ENCODE data around the gene BMPR1A. TPM values are rescaled to one million over a fixed set of nuclear protein-coding genes. Genes with fewer than 3 reads are reported as not detected.
A peak's percentile ranks its signal among the peaks of the same experiment; 100 is the strongest.

BMPR1A gene
- total RNA-seq, 1 experiment from 2014 or later = 42.6 TPM

DNA sequence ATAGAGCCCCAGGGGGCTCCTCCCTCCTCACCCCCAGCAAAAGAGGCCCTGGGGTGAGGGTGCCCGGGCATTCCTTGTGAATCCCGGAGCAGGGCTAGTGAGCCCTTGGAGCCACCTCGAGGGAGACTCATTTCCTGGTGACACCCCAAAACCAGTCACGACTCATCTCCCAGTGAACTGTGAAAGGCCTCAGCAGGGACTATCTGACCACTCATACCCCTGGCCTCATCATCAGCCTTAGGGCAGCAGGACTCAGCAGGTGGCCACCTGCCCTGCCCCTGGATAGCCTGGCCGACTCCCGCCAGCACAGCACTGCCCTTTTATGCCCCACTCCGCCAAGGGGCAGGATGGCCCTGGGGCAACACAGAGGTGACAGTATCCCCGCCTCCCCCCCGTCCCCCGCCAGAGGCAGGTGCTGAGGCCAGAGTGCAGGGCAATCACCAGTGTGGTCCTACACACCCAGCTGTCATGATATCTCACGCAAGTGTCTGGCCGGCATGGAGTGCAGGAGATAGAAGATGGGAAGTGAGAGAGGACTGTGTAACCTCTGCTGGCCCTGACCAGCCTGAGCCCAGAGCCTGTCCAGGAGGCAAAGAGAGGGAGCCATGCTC, 205.2 kb downstream of the BMPR1A start:
- peak overlapping the region; percentile 94; the same call in 1 of the 2 replicates for H3K27ac ChIP-seq (ENCODE audit: low read depth, low read length)
- no TSS peak for BruUV-seq (replicated peaks)
- CTCF ChIA-PET = interaction anchor here (1.1 to 3.7 kb wide), 4 partner anchors 8 to 276 kb away, joined by 3 to 36 read pairs (median 9); partner anchors contain the start of gene ADIRF

DNA sequence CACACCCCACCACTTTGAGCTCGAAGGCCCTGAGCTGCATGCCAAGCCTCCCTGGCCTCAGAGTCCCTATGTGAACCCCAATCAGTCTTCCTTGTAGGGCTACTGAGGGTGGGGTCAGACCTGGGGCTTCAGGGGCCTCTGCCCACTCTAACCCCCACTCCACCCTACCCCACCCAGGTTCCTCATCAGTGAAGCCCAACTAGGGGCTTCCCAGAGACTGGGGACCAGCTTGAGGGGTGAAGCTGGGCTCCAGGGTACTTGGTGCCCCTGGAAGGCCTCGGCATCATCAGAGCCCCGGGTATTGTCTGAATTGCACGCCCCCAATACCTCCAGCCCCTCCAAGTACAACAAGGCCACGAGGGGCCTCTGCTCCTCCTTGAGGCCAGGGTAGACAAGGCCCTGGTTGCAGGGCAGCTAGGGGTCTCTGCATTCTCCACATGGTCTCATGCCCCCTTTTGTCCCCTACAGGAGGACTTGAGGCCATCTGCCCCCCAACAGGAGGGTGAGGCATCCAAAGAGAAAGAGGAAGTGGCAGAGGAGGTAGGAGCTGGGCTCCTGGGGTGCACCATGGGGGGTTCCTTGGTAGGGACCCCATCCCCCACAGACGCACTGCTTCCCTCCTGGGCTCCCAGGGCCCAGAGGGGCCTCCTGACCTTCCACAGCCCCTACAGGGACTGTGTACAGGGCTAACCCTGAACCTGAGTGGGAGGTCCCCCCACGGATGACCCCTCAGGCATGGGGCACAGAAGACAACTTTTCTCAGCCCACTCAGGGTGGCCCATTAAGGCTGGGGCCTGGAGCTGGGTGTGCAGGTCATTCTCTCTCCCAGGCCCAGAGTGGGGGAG, 205.9 kb downstream of the BMPR1A start:
- peaks cover 66 to 89% of the 10 kb centered on the region in 2 experiments for H3K4me1 ChIP-seq (ENCODE audit: control insufficient read depth in 1 of 2, insufficient read depth in 2 of 2, low read length in 2 of 2)
- CTCF ChIA-PET = interaction anchor here (0.8 to 2.1 kb wide), 3 partner anchors 9 to 277 kb away, joined by 3 to 10 read pairs (median 3); no protein-coding TSS in a partner anchor
- no peak for TF ChIP-seq SP1 (IDR thresholded peaks at IDR 0.05; ENCODE audit: low read depth)
- TF ChIP-seq POLR2AphosphoS5 (IDR thresholded peaks at IDR 0.05; ENCODE audit: low read depth, low read length) = no peak; the same call in 1 of the 2 replicates
- TF ChIP-seq, protein P1, sequence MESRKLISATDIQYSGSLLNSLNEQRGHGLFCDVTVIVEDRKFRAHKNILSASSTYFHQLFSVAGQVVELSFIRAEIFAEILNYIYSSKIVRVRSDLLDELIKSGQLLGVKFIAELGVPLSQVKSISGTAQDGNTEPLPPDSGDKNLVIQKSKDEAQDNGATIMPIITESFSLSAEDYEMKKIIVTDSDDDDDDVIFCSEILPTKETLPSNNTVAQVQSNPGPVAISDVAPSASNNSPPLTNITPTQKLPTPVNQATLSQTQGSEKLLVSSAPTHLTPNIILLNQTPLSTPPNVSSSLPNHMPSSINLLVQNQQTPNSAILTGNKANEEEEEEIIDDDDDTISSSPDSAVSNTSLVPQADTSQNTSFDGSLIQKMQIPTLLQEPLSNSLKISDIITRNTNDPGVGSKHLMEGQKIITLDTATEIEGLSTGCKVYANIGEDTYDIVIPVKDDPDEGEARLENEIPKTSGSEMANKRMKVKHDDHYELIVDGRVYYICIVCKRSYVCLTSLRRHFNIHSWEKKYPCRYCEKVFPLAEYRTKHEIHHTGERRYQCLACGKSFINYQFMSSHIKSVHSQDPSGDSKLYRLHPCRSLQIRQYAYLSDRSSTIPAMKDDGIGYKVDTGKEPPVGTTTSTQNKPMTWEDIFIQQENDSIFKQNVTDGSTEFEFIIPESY (IDR thresholded peaks at IDR 0.05; ENCODE audit: extremely low read depth, insufficient replicate concordance, low read length) = no peak
- TF ChIP-seq MAX (IDR thresholded peaks at IDR 0.05) = no peak
- TF ChIP-seq ATF3 (IDR thresholded peaks at IDR 0.05) = no peak
- TF ChIP-seq TCF7L2 (IDR thresholded peaks at IDR 0.05; ENCODE audit: borderline replicate concordance, extremely low read depth, insufficient read depth, insufficient read length) = no peak
- TF ChIP-seq FOSL1 (IDR thresholded peaks at IDR 0.05; ENCODE audit: low read depth) = no peak
- TF ChIP-seq CTCF (IDR thresholded peaks at IDR 0.05 in 2 of 3, conservative IDR thresholded peaks at IDR 0.05 in 1 of 3; ENCODE audit: borderline replicate concordance in 1 of 3, insufficient read depth in 1 of 3, low read depth in 2 of 3, low read length in 2 of 3) = no peak
- TF ChIP-seq EGR1 (IDR thresholded peaks at IDR 0.05; ENCODE audit: low read depth) = no peak
- TF ChIP-seq POLR2A (IDR thresholded peaks at IDR 0.05; ENCODE audit: borderline replicate concordance, extremely low read depth, insufficient read depth, insufficient read length) = no peak

More for the DNA sequence above, 205.2 kb downstream of the BMPR1A start:
- ChIA-PET RAD21 (ENCODE audit: low non-redundant PET in 1 of 2, low total read pairs in 2 of 2, uncharacterized antibody in 2 of 2, unreplicated experiment in 2 of 2) (no interaction called here), POLR2A (interaction anchor here (5.7 kb wide), 1 partner anchor 7 kb away, joined by 58 read pairs; the partner anchor contains the start of gene ADIRF)
- DNase-seq (ENCODE audit: low read depth, low spot score) (no peak), ATAC-seq (no peak)
- H3K9me3 ChIP-seq (ENCODE audit: control insufficient read depth in 1 of 2, insufficient read depth in 1 of 2, low read depth in 1 of 2, low read length in 2 of 2) = no peaks in the 10 kb centered on the region
- peak overlapping the region in 1 of 2 experiments; percentile 4; a peak in 1 of 4 replicates for H3K4me3 ChIP-seq (replicated peaks in 1 of 2; ENCODE audit: low read depth in 1 of 2, low read length in 2 of 2)
- no peaks in the 10 kb centered on the region for H3K27me3 ChIP-seq (ENCODE audit: insufficient read depth, low read length)
- H3K79me2 ChIP-seq (ENCODE audit: insufficient read depth, low read length) = peaks cover 8% of the 10 kb centered on the region; the same call in 1 of the 2 replicates
- no peaks in the 10 kb centered on the region for H4K20me1 ChIP-seq (ENCODE audit: insufficient read depth)
- peak overlapping the region; percentile 71 for H3K9ac ChIP-seq (ENCODE audit: low read length)
- intact Hi-C loops (cut with micrococcal nuclease) = loop anchor here (5.0 kb wide), 1 partner anchor 249 kb away; no protein-coding TSS in a partner anchor
- peaks cover 59 to 86% of the 10 kb centered on the region in 2 experiments for H3K4me1 ChIP-seq (ENCODE audit: control insufficient read depth in 1 of 2, insufficient read depth in 2 of 2, low read length in 2 of 2)
- no peaks in the 10 kb centered on the region for H3K9me2 ChIP-seq (ENCODE audit: insufficient read depth)
- no peak overlapping the region for H2AFZ ChIP-seq (ENCODE audit: low read depth, low read length, poor library complexity, severe bottlenecking)
- 0 out of 4 replicates have a peak, but pooled peaks cover 0 to 5% of the 10 kb centered on the region in 2 experiments for H3K36me3 ChIP-seq (ENCODE audit: control insufficient read depth in 1 of 2, insufficient read depth in 2 of 2, low read length in 2 of 2)
- no peak for TF ChIP-seq ZFX (IDR thresholded peaks at IDR 0.05)
- TF ChIP-seq POLR2AphosphoS5 (IDR thresholded peaks at IDR 0.05; ENCODE audit: low read depth, low read length) = peak; percentile 13; the same call in 1 of the 2 replicates
- H3K4me2 ChIP-seq (ENCODE audit: low read length) = peak overlapping the region; percentile 100

More for the DNA sequence above, 205.9 kb downstream of the BMPR1A start:
- no peak for ATAC-seq
- intact Hi-C loops (cut with micrococcal nuclease) = loop anchor here (5.0 kb wide), 1 partner anchor 250 kb away; no protein-coding TSS in a partner anchor
- Histone ChIP-seq H4K20me1 (ENCODE audit: insufficient read depth) (no peaks in the 10 kb centered on the region), H3K4me2 (ENCODE audit: low read length) (peak overlapping the region; percentile 100), H3K27ac (ENCODE audit: low read depth, low read length) (peak overlapping the region; percentile 94; the same call in 1 of the 2 replicates), H3K9ac (ENCODE audit: low read length) (peak overlapping the region; percentile 71; the same call in 1 of the 2 replicates), H3K4me3 (replicated peaks in 1 of 2; ENCODE audit: low read depth in 1 of 2, low read length in 2 of 2) (no peak overlapping the region), H3K9me2 (ENCODE audit: insufficient read depth) (no peaks in the 10 kb centered on the region), H2AFZ (ENCODE audit: low read depth, low read length, poor library complexity, severe bottlenecking) (no peak overlapping the region), H3K27me3 (ENCODE audit: insufficient read depth, low read length) (no peaks in the 10 kb centered on the region), H3K36me3 (ENCODE audit: control insufficient read depth in 1 of 2, insufficient read depth in 2 of 2, low read length in 2 of 2) (0 out of 4 replicates have a peak, but pooled peaks cover 0 to 5% of the 10 kb centered on the region in 2 experiments), H3K9me3 (ENCODE audit: control insufficient read depth in 1 of 2, insufficient read depth in 1 of 2, low read depth in 1 of 2, low read length in 2 of 2) (no peaks in the 10 kb centered on the region), H3K79me2 (ENCODE audit: insufficient read depth, low read length) (peaks cover 9% of the 10 kb centered on the region; the same call in 1 of the 2 replicates)
- RAD21 ChIA-PET (ENCODE audit: low non-redundant PET in 1 of 2, low total read pairs in 2 of 2, uncharacterized antibody in 2 of 2, unreplicated experiment in 2 of 2) = no interaction called here
- no peak for DNase-seq (ENCODE audit: low read depth, low spot score)
- no TSS peak for BruUV-seq (replicated peaks)
- POLR2A ChIA-PET = no interaction called here
